Gastroesophageal sphincter (tissue), 4 donors: ENCODE data around the gene CNNM2. TPM values are rescaled to one million over a fixed set of nuclear protein-coding genes. Genes with fewer than 3 reads are reported as not detected.
"Not testable (repeated sequence)": the region's sequence is repeated elsewhere in the genome, so short reads cannot be mapped to it uniquely, and the experiment has no call there.

Experiments used
- ATAC-seq: fragments of 150-250 bp; one replicate; pipeline ENCODE4 v1.9.1; 2016; ENCODE audit warnings: mild to moderate bottlenecking, moderate library complexity
- H3K27ac ChIP-seq, 4 donors: fragments of 200-600 bp; sonication (generic) in 3 of 4; 1 replicate in 3 of 4; 2 replicates in 1 of 4; pipeline ENCODE4 v1.5.1; 2016 to 2019
- H3K27me3 ChIP-seq: fragments of 200-600 bp; sonication (generic); one replicate; pipeline ENCODE4 v1.5.1; 2019
- H3K36me3 ChIP-seq, 2 donors: fragments of 200-600 bp; sonication (generic); one replicate each; pipeline ENCODE4 v1.5.1; 2019; ENCODE audit warnings: control low read depth in 1 of 2
- H3K4me1 ChIP-seq, 3 donors: fragments of 200-600 bp; sonication (generic); 1 replicate in 2 of 3; 2 replicates in 1 of 3; pipeline ENCODE4 v1.5.1; 2016 to 2019; ENCODE audit warnings: control low read depth in 2 of 3
- H3K4me3 ChIP-seq, 2 donors: fragments of 200-600 bp; sonication (generic); one replicate each; pipeline ENCODE4 v1.5.1; 2019; ENCODE audit warnings: mild to moderate bottlenecking in 1 of 2, moderate library complexity in 1 of 2
- H3K9me3 ChIP-seq, 3 donors: fragments of 200-600 bp; sonication (generic); one replicate each; pipeline ENCODE4 v1.5.1; 2017 to 2019; ENCODE audit warnings: control low read depth in 2 of 3
- CTCF ChIP-seq, 4 experiments: fragments of 200-600 bp in 2 of 4; fragments of 450-650 bp in 2 of 4; sonication (generic) in 1 of 4; IDR thresholded peaks; one replicate each; pipeline ENCODE4 v1.5.1; 2017 to 2019; ENCODE audit warnings: antibody characterized with exemption in 4 of 4, mild to moderate bottlenecking in 2 of 4, moderate library complexity in 2 of 4
- EP300 ChIP-seq: sonication (generic); formaldehyde crosslinking; IDR thresholded peaks from one replicate; pipeline ENCODE4 v1.6.1; 2017; ENCODE audit warnings: antibody characterized with exemption, mild to moderate bottlenecking
- POLR2A ChIP-seq, 2 donors: fragments of 450-650 bp; IDR thresholded peaks; one replicate each; pipeline ENCODE4 v1.6.1; 2017; ENCODE audit warnings: antibody characterized with exemption in 2 of 2, mild to moderate bottlenecking in 2 of 2, moderate library complexity in 1 of 2
- POLR2AphosphoS5 ChIP-seq: sonication (generic); formaldehyde crosslinking; IDR thresholded peaks from one replicate; pipeline ENCODE4 v1.6.1; 2017; ENCODE audit warnings: antibody characterized with exemption
- WGBS, 2 donors: methylation state at CpG; one replicate each; pipeline ENCODE4 v1.1.5; 2018; ENCODE audit warnings: low coverage in 1 of 2; 5-methylcytosine and 5-hydroxymethylcytosine counted together
- total RNA-seq, 4 donors: library from RNA; depleted of rRNA; stranded (reverse); fragments of >200 nt; gene quantifications; one replicate each; pipeline ENCODE4 v1.1.0, GENCODE V29; 2016

Gene CNNM2
- total RNA-seq, 4 donors from 2014 or later = 3.8 to 10.7 (median 7.5) TPM

GRCh38 chr10:102988404-102989314, 70.6 kb downstream of the CNNM2 start:
- TF ChIP-seq EP300 = no peak
- no peak for TF ChIP-seq POLR2AphosphoS5
- TF ChIP-seq CTCF (IDR thresholded peaks at IDR 0.05) = no peak
- TF ChIP-seq POLR2A (IDR thresholded peaks at IDR 0.05) = no peak
- no peak for ATAC-seq
- H3K4me1 ChIP-seq = no peaks in the 10 kb centered on the region
- WGBS, 2 donors = 45 to 51% methylated on average over 5 to 8 of the region's 8 CpGs
- no peaks in the 10 kb centered on the region for H3K36me3 ChIP-seq
- H3K27ac ChIP-seq = no peak overlapping the region
- H3K4me3 ChIP-seq = no peak overlapping the region
- H3K27me3 ChIP-seq = no peaks in the 10 kb centered on the region
- no peaks in the 10 kb centered on the region for H3K9me3 ChIP-seq

- H3K4me1 ChIP-seq = no peaks in the 10 kb centered on the region
- WGBS, 2 donors = 75 to 85% methylated on average over 3 to 5 of the region's 5 CpGs
- no peaks in the 10 kb centered on the region for H3K36me3 ChIP-seq
- H3K27ac ChIP-seq = no peak overlapping the region
- no peaks in the 10 kb centered on the region for H3K27me3 ChIP-seq
- H3K9me3 ChIP-seq = no peaks in the 10 kb centered on the region
- TF ChIP-seq POLR2AphosphoS5 (no peak), EP300 (no peak), CTCF (IDR thresholded peaks at IDR 0.05) (no peak), POLR2A (IDR thresholded peaks at IDR 0.05) (no peak)
- no peak for ATAC-seq
- no peak overlapping the region for H3K4me3 ChIP-seq
Observed at GRCh38 chr10:102994531-102995295, 76.6 kb downstream of the CNNM2 start.

GRCh38 chr10:102996876-102997275, 78.8 kb downstream of the CNNM2 start:
- Histone ChIP-seq H3K36me3 (no peaks in the 10 kb centered on the region), H3K9me3 (no peaks in the 10 kb centered on the region), H3K4me1 (no peaks in the 10 kb centered on the region), H3K4me3 (no peak overlapping the region), H3K27ac (no peak overlapping the region), H3K27me3 (no peaks in the 10 kb centered on the region)
- ATAC-seq = no peak
- TF ChIP-seq CTCF (IDR thresholded peaks at IDR 0.05) = no peak

- no peaks in the 10 kb centered on the region for H3K9me3 ChIP-seq
- no peak overlapping the region for H3K4me3 ChIP-seq
- no peaks in the 10 kb centered on the region for H3K36me3 ChIP-seq
- no peak for TF ChIP-seq POLR2A (IDR thresholded peaks at IDR 0.05)
- TF ChIP-seq POLR2AphosphoS5 = no peak
- H3K27ac ChIP-seq = no peak overlapping the region
- no peaks in the 10 kb centered on the region for H3K4me1 ChIP-seq
- ATAC-seq = no peak
- WGBS, 2 donors = 100% methylated on average over 1 of the region's 1 CpG; no CpG with 5 or more reads in 1 of the 2 donors
- H3K27me3 ChIP-seq = no peaks in the 10 kb centered on the region
Observed at GRCh38 chr10:102997998-102998397, 79.9 kb downstream of the CNNM2 start.

- Histone ChIP-seq H3K27me3 (no peaks in the 10 kb centered on the region), H3K4me3 (no peak overlapping the region), H3K9me3 (no peaks in the 10 kb centered on the region), H3K36me3 (no peaks in the 10 kb centered on the region), H3K4me1 (no peaks in the 10 kb centered on the region), H3K27ac (no peak overlapping the region)
- whole genome bisulfite sequencing, 2 donors = 81 to 90% methylated on average over 7 of the region's 7 CpGs
- TF ChIP-seq POLR2AphosphoS5 (no peak), POLR2A (IDR thresholded peaks at IDR 0.05) (no peak), CTCF (IDR thresholded peaks at IDR 0.05) (no peak), EP300 (no peak)
- ATAC-seq = no peak
Observed at GRCh38 chr10:102998399-102998907, 80.4 kb downstream of the CNNM2 start.

- H3K36me3 ChIP-seq, ATAC-seq, H3K27ac ChIP-seq, H3K4me1 ChIP-seq, H3K27me3 ChIP-seq, H3K4me3 ChIP-seq, H3K9me3 ChIP-seq: not testable (repeated sequence)
- 80 to 94% methylated on average over 6 to 7 of the region's 7 CpGs for WGBS, 2 donors
Observed at GRCh38 chr10:103000050-103000449, 82.0 kb downstream of the CNNM2 start.
